Measurements from ENCODE around the gene BAK1. TPM values are rescaled to one million over a fixed set of nuclear protein-coding genes. Genes with fewer than 3 reads are reported as not detected.

BAK1 gene
- total and polyA plus RNA-seq, 2 of the 13 experiments (the other 11 are each of a cell fraction or from before 2014, with no cell fraction given): 15.0 to 23.8 TPM

DNA sequence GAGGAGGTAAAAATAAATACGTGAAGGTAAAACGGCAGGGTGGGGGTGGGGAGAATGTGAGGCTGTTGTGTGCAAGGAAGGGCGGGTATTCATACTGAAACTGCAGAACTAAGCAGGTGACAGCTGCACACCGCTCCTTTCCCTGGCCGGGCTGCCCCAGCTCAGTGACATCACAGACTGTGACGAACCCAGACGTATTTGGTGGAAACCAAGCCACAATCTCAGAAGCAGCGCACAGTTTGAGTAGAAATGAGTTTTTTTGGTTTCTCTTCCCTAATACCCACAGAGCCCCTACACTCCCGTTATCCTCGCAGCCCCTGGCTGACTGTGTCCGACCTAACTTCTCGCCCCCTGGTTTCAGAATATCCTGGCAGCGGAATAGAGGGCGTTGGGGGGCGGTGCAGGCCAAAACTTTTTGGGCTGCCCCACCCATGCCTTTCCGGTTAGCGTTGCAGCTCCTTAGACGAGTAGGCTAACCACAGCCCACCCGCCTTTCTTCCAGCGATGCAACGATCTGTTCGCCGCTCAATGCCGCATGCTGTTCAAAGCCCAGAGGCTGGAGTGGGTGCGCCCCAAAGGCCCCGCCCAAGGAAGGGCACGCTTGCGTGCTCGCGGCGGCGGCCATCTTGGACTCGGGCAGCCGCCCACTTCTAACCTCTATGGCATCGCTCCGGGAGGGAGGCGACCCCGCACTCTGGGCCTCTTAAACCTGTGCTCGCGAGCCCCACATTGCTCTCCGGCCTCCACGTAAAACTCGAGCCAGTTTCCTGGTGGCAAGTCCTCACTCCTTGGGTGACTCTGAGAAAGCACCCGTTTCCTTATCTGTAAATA, 9.1 kb downstream of the BAK1 start (continued):
- TF ChIP-seq SMC3 (IDR thresholded peaks at IDR 0.05; ENCODE audit: low read length) (no peak), HDAC1 (CRISPR knock-in tag; IDR thresholded peaks at IDR 0.05) (peak; percentile 32; the same call in 1 of the 2 replicates), ZSCAN29 (CRISPR knock-in tag; conservative IDR thresholded peaks at IDR 0.05) (0 out of 2 replicates have a peak, but pooled peaks have one; percentile 20), ZNF331 (CRISPR knock-in tag; IDR thresholded peaks at IDR 0.05) (no peak; the same call in 1 of the 2 replicates), IRF9 (CRISPR knock-in tag; IDR thresholded peaks at IDR 0.05; ENCODE audit: borderline replicate concordance) (peak; percentile 82; the same call in 1 of the 2 replicates), YEATS2 (CRISPR knock-in tag; IDR thresholded peaks at IDR 0.05; ENCODE audit: borderline replicate concordance) (peak; percentile 72; the same call in 1 of the 2 replicates), HNF4G (IDR thresholded peaks at IDR 0.05; ENCODE audit: borderline replicate concordance, low read depth, low read length) (no peak), HNF4G (CRISPR knock-in tag; IDR thresholded peaks at IDR 0.05; ENCODE audit: borderline replicate concordance, low read depth) (peak; percentile 24; the same call in 1 of the 2 replicates), ZNF224 (CRISPR knock-in tag; IDR thresholded peaks at IDR 0.05) (no peak; the same call in 1 of the 2 replicates), PRDM15 (CRISPR knock-in tag; IDR thresholded peaks at IDR 0.05) (no peak), ZBTB1 (CRISPR knock-in tag; IDR thresholded peaks at IDR 0.05; ENCODE audit: borderline replicate concordance) (no peak), BRCA1 (CRISPR knock-in tag; IDR thresholded peaks at IDR 0.05) (no peak), CAMTA2 (CRISPR knock-in tag; IDR thresholded peaks at IDR 0.05; ENCODE audit: borderline replicate concordance) (no peak), MZF1 (CRISPR knock-in tag; IDR thresholded peaks at IDR 0.05; ENCODE audit: borderline replicate concordance) (0 out of 2 replicates have a peak, but pooled peaks have one; percentile 81), KLF11 (CRISPR knock-in tag; IDR thresholded peaks at IDR 0.05) (no peak), RFXANK (CRISPR knock-in tag; IDR thresholded peaks at IDR 0.05) (no peak), ZNF616 (CRISPR knock-in tag; IDR thresholded peaks at IDR 0.05; ENCODE audit: low read depth) (no peak), FOXA3 (CRISPR knock-in tag; IDR thresholded peaks at IDR 0.05) (0 out of 2 replicates have a peak, but pooled peaks have one; percentile 21), HNRNPUL1 (IDR thresholded peaks at IDR 0.05; ENCODE audit: low read depth, low read length) (no peak), SPEN (CRISPR knock-in tag; IDR thresholded peaks at IDR 0.05; ENCODE audit: low read depth) (peak; percentile 85), U2AF2 (IDR thresholded peaks at IDR 0.05; ENCODE audit: low read depth, low read length) (no peak)
- TF ChIP-seq, protein P1, sequence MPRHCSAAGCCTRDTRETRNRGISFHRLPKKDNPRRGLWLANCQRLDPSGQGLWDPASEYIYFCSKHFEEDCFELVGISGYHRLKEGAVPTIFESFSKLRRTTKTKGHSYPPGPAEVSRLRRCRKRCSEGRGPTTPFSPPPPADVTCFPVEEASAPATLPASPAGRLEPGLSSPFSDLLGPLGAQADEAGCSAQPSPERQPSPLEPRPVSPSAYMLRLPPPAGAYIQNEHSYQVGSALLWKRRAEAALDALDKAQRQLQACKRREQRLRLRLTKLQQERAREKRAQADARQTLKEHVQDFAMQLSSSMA (CRISPR knock-in tag; IDR thresholded peaks at IDR 0.05): no peak

Data from HepG2 (cell line).